Sciatic nerve (tissue), 2 donors: ENCODE data around the gene TUBGCP3. TPM values are rescaled to one million over a fixed set of nuclear protein-coding genes. Genes with fewer than 3 reads are reported as not detected.

Experiments used
- ATAC-seq: fragments of 200-7000 bp; cut with Tn5 transposase; one replicate; pipeline ENCODE4 v1.9.1; 2020; ENCODE audit warnings: mild to moderate bottlenecking, moderate library complexity
- DNase-seq: peaks from one replicate; pipeline ENCODE4 v3.0.0-alpha.2; 2020; ENCODE audit warnings: low spot score
- intact Hi-C: fragments of 100-400 bp; cut with DNase I; formaldehyde crosslinking; loops from one replicate; pipeline ENCODE4 v1.14.2; 2022
- total RNA-seq: library from RNA; stranded (reverse); fragmentation: NEBNext Ultra II Directional; extraction: Animal tissue kit (Norgen Biotek cat#: 25700); gene quantifications from one replicate; pipeline ENCODE4 v1.2.1, GENCODE V29; 2021
- donor health status: DM: no; HTN: no; CAD: no.
- donor health status: DM: no; HTN: no; CAD: no.

The TUBGCP3 gene
- total RNA-seq, 1 donor from 2014 or later: 48.9 TPM

GRCh38 chr13:112447761-112448603 is 140.0 kb downstream of the TUBGCP3 start:
- DNase-seq: no peak
- intact Hi-C loops: loop anchor here (5.0 kb wide), 1 partner anchor 976 kb away; no protein-coding TSS in a partner anchor
- no peak for ATAC-seq

- ATAC-seq (no peak), DNase-seq (no peak)
- intact Hi-C loops: loop anchor here (5.0 kb wide), 1 partner anchor 975 kb away; no protein-coding TSS in a partner anchor
Measured at GRCh38 chr13:112447306-112447705, 140.6 kb downstream of the TUBGCP3 start.

GRCh38 chr13:112446867-112447266 is 141.1 kb downstream of the TUBGCP3 start:
- ATAC-seq: no peak
- intact Hi-C loops: loop anchor here (5.0 kb wide), 1 partner anchor 975 kb away; no protein-coding TSS in a partner anchor

GRCh38 chr13:112446347-112446861 is 141.5 kb downstream of the TUBGCP3 start:
- DNase-seq (no peak), ATAC-seq (no peak)
- intact Hi-C loops: loop anchor here (5.0 kb wide), 1 partner anchor 974 kb away; no protein-coding TSS in a partner anchor

More at GRCh38 chr13:112446867-112447266, 141.1 kb downstream of the TUBGCP3 start:
- no peak for DNase-seq

- ATAC-seq (no peak), DNase-seq (no peak)
- intact Hi-C loops: loop anchor here (5.0 kb wide), 1 partner anchor 973 kb away; no protein-coding TSS in a partner anchor
Measured at GRCh38 chr13:112445411-112446271, 142.3 kb downstream of the TUBGCP3 start.

GRCh38 chr13:112444416-112445399 is 143.2 kb downstream of the TUBGCP3 start:
- ATAC-seq (no peak), DNase-seq (no peak)
- intact Hi-C loops: loop anchor here (5.0 kb wide), 1 partner anchor 972 kb away; no protein-coding TSS in a partner anchor

- intact Hi-C loops: no loop called here
- peak; percentile 74 for DNase-seq
- ATAC-seq: peak; percentile 68
Measured at GRCh38 chr13:112443995-112444311, 144.0 kb downstream of the TUBGCP3 start.

- no peak for ATAC-seq
- DNase-seq: no peak
- intact Hi-C loops: no loop called here
Measured at GRCh38 chr13:112443191-112443994, 144.6 kb downstream of the TUBGCP3 start.

GRCh38 chr13:112442483-112443090 is 145.4 kb downstream of the TUBGCP3 start:
- intact Hi-C loops: no loop called here
- no peak for DNase-seq
- ATAC-seq: no peak

- intact Hi-C loops: no loop called here
- ATAC-seq (no peak), DNase-seq (no peak)
Measured at GRCh38 chr13:112441779-112442310, 146.1 kb downstream of the TUBGCP3 start.

GRCh38 chr13:112441226-112441625 is 146.7 kb downstream of the TUBGCP3 start:
- ATAC-seq (no peak), DNase-seq (no peak)
- intact Hi-C loops: no loop called here

- DNase-seq (no peak), ATAC-seq (no peak)
- intact Hi-C loops: no loop called here
Measured at GRCh38 chr13:112438515-112438914, 149.4 kb downstream of the TUBGCP3 start.

- ATAC-seq (no peak), DNase-seq (no peak)
- intact Hi-C loops: no loop called here
Measured at GRCh38 chr13:112438094-112438493, 149.9 kb downstream of the TUBGCP3 start.

GRCh38 chr13:112435973-112436372 is 152.0 kb downstream of the TUBGCP3 start:
- ATAC-seq: no peak
- no peak for DNase-seq
- intact Hi-C loops: no loop called here
